Measurements from ENCODE around the gene DUOXA2.
"Not testable (repeated sequence)": the region's sequence is repeated elsewhere in the genome, so short reads cannot be mapped to it uniquely, and the experiment has no call there.

The DUOXA2 gene

GRCh38 chr15:45097466-45097865 lies 16.7 kb upstream of the DUOXA2 start:
- DNase-seq: no peak

- DNase-seq: no peak
Observed at GRCh38 chr15:45099549-45100165, 14.5 kb upstream of the DUOXA2 start.

- no peak for DNase-seq
Observed at GRCh38 chr15:45100884-45101625, 13.1 kb upstream of the DUOXA2 start.

- no peak for DNase-seq
Observed at GRCh38 chr15:45101749-45102148, 12.4 kb upstream of the DUOXA2 start.

- DNase-seq: no peak
Observed at GRCh38 chr15:45102226-45102625, 11.9 kb upstream of the DUOXA2 start.

GRCh38 chr15:45104170-45104569 lies 10.0 kb upstream of the DUOXA2 start:
- not testable (repeated sequence) for DNase-seq

GRCh38 chr15:45105586-45105985 lies 8.5 kb upstream of the DUOXA2 start:
- DNase-seq: no peak

GRCh38 chr15:45106002-45106790 lies 7.9 kb upstream of the DUOXA2 start:
- no peak for DNase-seq

GRCh38 chr15:45107941-45108630 lies 6.0 kb upstream of the DUOXA2 start:
- no peak for DNase-seq

GRCh38 chr15:45110256-45110820 lies 3.8 kb upstream of the DUOXA2 start:
- DNase-seq: no peak

GRCh38 chr15:45111390-45112142 lies 2.6 kb upstream of the DUOXA2 start:
- no peak for DNase-seq

GRCh38 chr15:45112143-45112590 lies 2.0 kb upstream of the DUOXA2 start:
- DNase-seq: no peak

- DNase-seq: no peak
Observed at GRCh38 chr15:45112591-45113379, 1.3 kb upstream of the DUOXA2 start.

GRCh38 chr15:45113380-45113990 lies 641 bp upstream of the DUOXA2 start:
- DNase-seq: no peak

- no peak for DNase-seq
Observed at GRCh38 chr15:45114751-45115085, 592 bp downstream of the DUOXA2 start.

- DNase-seq: no peak
Observed at GRCh38 chr15:45115312-45115820, 1.2 kb downstream of the DUOXA2 start.

GRCh38 chr15:45116006-45116481 lies 1.9 kb downstream of the DUOXA2 start:
- DNase-seq: no peak

GRCh38 chr15:45116482-45117307 lies 2.6 kb downstream of the DUOXA2 start:
- no peak for DNase-seq

GRCh38 chr15:45117308-45118130 lies 3.4 kb downstream of the DUOXA2 start:
- DNase-seq: no peak
